HEK293 (cell line): ENCODE data around the gene VCL.

Experiments
- CTCF ChIA-PET: fragments of 350-600 bp; formaldehyde crosslinking; extraction: SDS; loops from one replicate; lab custom pipeline; 2021; ENCODE audit warnings: antibody characterized with exemption; lab: Yijun Ruan, JAX
- POLR2A ChIA-PET: fragments of 300-600 bp; formaldehyde crosslinking; extraction: SDS; loops from one replicate; lab custom pipeline; 2020; ENCODE audit warnings: antibody characterized with exemption, inconsistent platforms; lab: Yijun Ruan, JAX
- H3K27ac ChIP-seq: fragments of 200-500 bp; sonication (Bioruptor generic); 2 replicates; pipeline ENCODE4 v1.5.1; 2014; ENCODE audit warnings: low read depth, low read length, control low read depth, inconsistent platforms; ENCODE audit errors: extremely low read depth
- H3K36me3 ChIP-seq, 2 experiments: fragments of 200-500 bp in 1 of 2; sonication (Bioruptor generic) in 1 of 2; 1 replicate in 1 of 2; 2 replicates in 1 of 2; pipeline ENCODE4 v1.5.1; 2014 to 2017; ENCODE audit warnings: inconsistent platforms in 2 of 2, low read length in 2 of 2; ENCODE audit not compliant: control insufficient read depth in 2 of 2, insufficient read depth in 1 of 2
- H3K4me1 ChIP-seq: fragments of 200-500 bp; sonication (Bioruptor generic); 2 replicates; pipeline ENCODE4 v1.5.1; 2014; ENCODE audit warnings: mild to moderate bottlenecking, low read length, inconsistent platforms; ENCODE audit not compliant: control insufficient read depth, insufficient read depth
- H3K4me3 ChIP-seq: 2 replicates; pipeline ENCODE4 v1.5.1; 2011; ENCODE audit warnings: low read depth, mild to moderate bottlenecking, control low read depth, low read length, moderate library complexity
- H3K9me3 ChIP-seq: fragments of 200-500 bp; sonication (Bioruptor generic); 2 replicates; pipeline ENCODE4 v1.5.1; 2014; ENCODE audit warnings: low read depth, low read length, inconsistent platforms; ENCODE audit not compliant: control insufficient read depth, insufficient read depth
- AEBP2 ChIP-seq: fragments of 450-650 bp; formaldehyde crosslinking; IDR thresholded peaks from 2 replicates; pipeline ENCODE4 v1.5.1; 2016; ENCODE audit warnings: missing biosample characterization, missing genetic modification characterization, borderline replicate concordance
- CTCF ChIP-seq: fragments of 450-650 bp; formaldehyde crosslinking; IDR thresholded peaks from 2 replicates; pipeline ENCODE4 v1.5.1; 2016; ENCODE audit warnings: missing biosample characterization, missing genetic modification characterization
- EGR2 ChIP-seq: fragments of 450-650 bp; formaldehyde crosslinking; IDR thresholded peaks from 2 replicates; pipeline ENCODE4 v1.5.1; 2016; ENCODE audit warnings: low read depth, missing biosample characterization, missing genetic modification characterization
- GFI1B ChIP-seq: fragments of 450-650 bp; formaldehyde crosslinking; IDR thresholded peaks from 2 replicates; pipeline ENCODE4 v1.5.1; 2016; ENCODE audit warnings: missing biosample characterization, missing genetic modification characterization
- GLI2 ChIP-seq: fragments of 450-650 bp; formaldehyde crosslinking; IDR thresholded peaks from 2 replicates; pipeline ENCODE4; 2017; ENCODE audit warnings: missing biosample characterization, missing genetic modification characterization, low read depth, borderline replicate concordance
- MEIS1 ChIP-seq: sonication (generic); formaldehyde crosslinking; IDR thresholded peaks from 2 replicates; pipeline ENCODE4 v1.8.1; 2022; ENCODE audit warnings: missing genetic modification reagents, mild to moderate bottlenecking, borderline replicate concordance
- OSR2 ChIP-seq: fragments of 450-650 bp; formaldehyde crosslinking; IDR thresholded peaks from 2 replicates; pipeline ENCODE4 v1.5.1; 2016; ENCODE audit warnings: missing biosample characterization, missing genetic modification characterization
- SCRT1 ChIP-seq: fragments of 450-650 bp; formaldehyde crosslinking; IDR thresholded peaks from 2 replicates; pipeline ENCODE4 v1.5.1; 2016; ENCODE audit warnings: missing biosample characterization, missing genetic modification characterization, borderline replicate concordance
- SP3 ChIP-seq: fragments of 450-650 bp; formaldehyde crosslinking; IDR thresholded peaks from 2 replicates; pipeline ENCODE4 v1.5.1; 2016; ENCODE audit warnings: missing biosample characterization, missing genetic modification characterization
- ZFP37 ChIP-seq: fragments of 450-650 bp; formaldehyde crosslinking; IDR thresholded peaks from 2 replicates; pipeline ENCODE4 v1.5.1; 2016; ENCODE audit warnings: missing biosample characterization, missing genetic modification characterization
- ZFP41 ChIP-seq: fragments of 450-650 bp; formaldehyde crosslinking; IDR thresholded peaks from 2 replicates; pipeline ENCODE4 v1.5.1; 2016; ENCODE audit warnings: missing biosample characterization, missing genetic modification characterization, borderline replicate concordance
- ZNF140 ChIP-seq: fragments of 450-650 bp; formaldehyde crosslinking; IDR thresholded peaks from 2 replicates; pipeline ENCODE4 v1.5.1; 2016; ENCODE audit warnings: missing biosample characterization, missing genetic modification characterization
- ZNF157 ChIP-seq: fragments of 450-650 bp; formaldehyde crosslinking; IDR thresholded peaks from 2 replicates; pipeline ENCODE4 v1.5.1; 2016; ENCODE audit warnings: missing biosample characterization, missing genetic modification characterization
- ZNF169 ChIP-seq: fragments of 450-650 bp; formaldehyde crosslinking; IDR thresholded peaks from 2 replicates; pipeline ENCODE4 v1.5.1; 2016; ENCODE audit warnings: missing biosample characterization, missing genetic modification characterization
- ZNF221 ChIP-seq: fragments of 450-650 bp; formaldehyde crosslinking; IDR thresholded peaks from 2 replicates; pipeline ENCODE4 v1.5.1; 2017; ENCODE audit warnings: missing biosample characterization, missing genetic modification characterization, borderline replicate concordance
- ZNF23 ChIP-seq: fragments of 450-650 bp; formaldehyde crosslinking; IDR thresholded peaks from 2 replicates; pipeline ENCODE4 v1.5.1; 2016; ENCODE audit warnings: missing biosample characterization, missing genetic modification characterization, borderline replicate concordance
- ZNF335 ChIP-seq: fragments of 450-650 bp; formaldehyde crosslinking; conservative IDR thresholded peaks from 2 replicates; pipeline ENCODE4 v1.5.1; 2016; ENCODE audit warnings: missing biosample characterization, missing genetic modification characterization
- ZNF48 ChIP-seq: fragments of 450-650 bp; formaldehyde crosslinking; IDR thresholded peaks from 2 replicates; pipeline ENCODE4 v1.5.1; 2016; ENCODE audit warnings: missing biosample characterization, missing genetic modification characterization
- ZNF561 ChIP-seq: fragments of 450-650 bp; IDR thresholded peaks from 2 replicates; pipeline ENCODE4 v1.5.1; 2018; ENCODE audit warnings: missing biosample characterization, missing genetic modification characterization, borderline replicate concordance
- ZNF664 ChIP-seq: fragments of 450-650 bp; formaldehyde crosslinking; IDR thresholded peaks from 2 replicates; pipeline ENCODE4 v1.5.1; 2016; ENCODE audit warnings: missing biosample characterization, missing genetic modification characterization
- ZSCAN23 ChIP-seq: fragments of 450-650 bp; formaldehyde crosslinking; IDR thresholded peaks from 2 replicates; pipeline ENCODE4 v1.5.1; 2016; ENCODE audit warnings: missing biosample characterization, missing genetic modification characterization
- TF ChIP-seq, protein P1 (sequence below): fragments of 450-650 bp; formaldehyde crosslinking; IDR thresholded peaks from 2 replicates; pipeline ENCODE4 v1.5.1; 2016; ENCODE audit warnings: missing biosample characterization, missing genetic modification characterization
- TF ChIP-seq, protein P2 (sequence below): fragments of 450-650 bp; formaldehyde crosslinking; IDR thresholded peaks from 2 replicates; pipeline ENCODE4 v1.5.1; 2016; ENCODE audit warnings: missing biosample characterization, missing genetic modification characterization
- TF ChIP-seq, protein P3 (sequence below): fragments of 450-650 bp; formaldehyde crosslinking; IDR thresholded peaks from 2 replicates; pipeline ENCODE4 v1.5.1; 2017; ENCODE audit warnings: missing biosample characterization, missing genetic modification characterization

VCL gene

GRCh38 chr10:73998929-73999691 is 1.2 kb downstream of the VCL start (continued):
- TF ChIP-seq CTCF (tag by site-specific recombination), result peak; percentile 92
- no peak for TF ChIP-seq ZNF221
- no peak for TF ChIP-seq ZFP41
- no peak for TF ChIP-seq MEIS1 (CRISPR knock-in tag)
- no peak for TF ChIP-seq ZNF140 (tag by site-specific recombination)
- peak; percentile 93 for TF ChIP-seq ZNF335 (tag by site-specific recombination)
- peak; percentile 79; the same call in 1 of the 2 replicates for TF ChIP-seq ZNF561 (tag by site-specific recombination)
- TF ChIP-seq ZNF169 (tag by site-specific recombination), result no peak
- TF ChIP-seq ZNF48, result no peak
- TF ChIP-seq OSR2, result no peak
- TF ChIP-seq SCRT1 (tag by site-specific recombination), result peak; percentile 46; the same call in 1 of the 2 replicates
- no peak for TF ChIP-seq ZSCAN23 (tag by site-specific recombination)
- TF ChIP-seq EGR2 (tag by site-specific recombination), result 0 out of 2 replicates have a peak, but pooled peaks have one; percentile 50
- TF ChIP-seq ZNF23 (tag by site-specific recombination), result no peak
- no peak for TF ChIP-seq ZNF157 (tag by site-specific recombination)
- peak; percentile 73 for TF ChIP-seq SP3 (tag by site-specific recombination)
- TF ChIP-seq, protein P1, sequence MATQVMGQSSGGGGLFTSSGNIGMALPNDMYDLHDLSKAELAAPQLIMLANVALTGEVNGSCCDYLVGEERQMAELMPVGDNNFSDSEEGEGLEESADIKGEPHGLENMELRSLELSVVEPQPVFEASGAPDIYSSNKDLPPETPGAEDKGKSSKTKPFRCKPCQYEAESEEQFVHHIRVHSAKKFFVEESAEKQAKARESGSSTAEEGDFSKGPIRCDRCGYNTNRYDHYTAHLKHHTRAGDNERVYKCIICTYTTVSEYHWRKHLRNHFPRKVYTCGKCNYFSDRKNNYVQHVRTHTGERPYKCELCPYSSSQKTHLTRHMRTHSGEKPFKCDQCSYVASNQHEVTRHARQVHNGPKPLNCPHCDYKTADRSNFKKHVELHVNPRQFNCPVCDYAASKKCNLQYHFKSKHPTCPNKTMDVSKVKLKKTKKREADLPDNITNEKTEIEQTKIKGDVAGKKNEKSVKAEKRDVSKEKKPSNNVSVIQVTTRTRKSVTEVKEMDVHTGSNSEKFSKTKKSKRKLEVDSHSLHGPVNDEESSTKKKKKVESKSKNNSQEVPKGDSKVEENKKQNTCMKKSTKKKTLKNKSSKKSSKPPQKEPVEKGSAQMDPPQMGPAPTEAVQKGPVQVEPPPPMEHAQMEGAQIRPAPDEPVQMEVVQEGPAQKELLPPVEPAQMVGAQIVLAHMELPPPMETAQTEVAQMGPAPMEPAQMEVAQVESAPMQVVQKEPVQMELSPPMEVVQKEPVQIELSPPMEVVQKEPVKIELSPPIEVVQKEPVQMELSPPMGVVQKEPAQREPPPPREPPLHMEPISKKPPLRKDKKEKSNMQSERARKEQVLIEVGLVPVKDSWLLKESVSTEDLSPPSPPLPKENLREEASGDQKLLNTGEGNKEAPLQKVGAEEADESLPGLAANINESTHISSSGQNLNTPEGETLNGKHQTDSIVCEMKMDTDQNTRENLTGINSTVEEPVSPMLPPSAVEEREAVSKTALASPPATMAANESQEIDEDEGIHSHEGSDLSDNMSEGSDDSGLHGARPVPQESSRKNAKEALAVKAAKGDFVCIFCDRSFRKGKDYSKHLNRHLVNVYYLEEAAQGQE (tag by site-specific recombination), result no peak
- no peak for TF ChIP-seq GLI2 (tag by site-specific recombination)

DNA sequence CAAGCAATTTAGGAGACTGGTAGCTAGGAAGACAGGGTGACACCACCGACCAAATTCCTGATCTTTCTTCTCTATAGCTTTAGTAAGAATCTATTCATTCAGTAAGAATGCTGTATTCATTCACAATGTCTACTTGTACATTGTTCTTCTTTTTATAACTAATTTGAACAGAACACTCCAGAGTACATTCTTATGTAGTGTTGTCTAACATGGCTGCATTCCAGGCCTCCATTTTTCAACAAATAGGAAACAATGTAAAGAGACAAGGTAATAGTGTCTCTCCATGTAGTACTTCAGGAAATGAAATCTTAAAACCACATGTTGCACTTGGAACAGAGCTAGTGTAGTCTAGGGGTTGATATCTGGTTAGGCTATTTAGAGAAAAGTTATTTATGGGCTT is 1.8 kb downstream of the VCL start:
- H3K9me3 ChIP-seq, result no peaks in the 10 kb centered on the region
- peaks cover 4% of the 10 kb centered on the region; the same call in 1 of the 2 replicates for H3K4me1 ChIP-seq
- peak overlapping the region; percentile 83 for H3K27ac ChIP-seq
- ChIA-PET CTCF (interaction anchor here (0.6 to 2.1 kb wide), 21 partner anchors 9 to 120 kb away, joined by 3 to 11 read pairs (median 3); no protein-coding TSS in a partner anchor), POLR2A (interaction anchor here (0.6 to 3.7 kb wide), 14 partner anchors 10 to 112 kb away, joined by 3 to 22 read pairs (median 4); no protein-coding TSS in a partner anchor)
- peak overlapping the region; percentile 95 for H3K4me3 ChIP-seq
- peaks cover 0 to 4% of the 10 kb centered on the region in 2 experiments; a peak in 2 of 3 replicates for H3K36me3 ChIP-seq
- TF ChIP-seq ZNF664 (tag by site-specific recombination) (peak; percentile 93), ZFP37 (tag by site-specific recombination) (no peak), GFI1B (tag by site-specific recombination) (no peak), SCRT1 (tag by site-specific recombination) (peak; percentile 55; the same call in 1 of the 2 replicates), AEBP2 (tag by site-specific recombination) (no peak)
- TF ChIP-seq, protein P2, sequence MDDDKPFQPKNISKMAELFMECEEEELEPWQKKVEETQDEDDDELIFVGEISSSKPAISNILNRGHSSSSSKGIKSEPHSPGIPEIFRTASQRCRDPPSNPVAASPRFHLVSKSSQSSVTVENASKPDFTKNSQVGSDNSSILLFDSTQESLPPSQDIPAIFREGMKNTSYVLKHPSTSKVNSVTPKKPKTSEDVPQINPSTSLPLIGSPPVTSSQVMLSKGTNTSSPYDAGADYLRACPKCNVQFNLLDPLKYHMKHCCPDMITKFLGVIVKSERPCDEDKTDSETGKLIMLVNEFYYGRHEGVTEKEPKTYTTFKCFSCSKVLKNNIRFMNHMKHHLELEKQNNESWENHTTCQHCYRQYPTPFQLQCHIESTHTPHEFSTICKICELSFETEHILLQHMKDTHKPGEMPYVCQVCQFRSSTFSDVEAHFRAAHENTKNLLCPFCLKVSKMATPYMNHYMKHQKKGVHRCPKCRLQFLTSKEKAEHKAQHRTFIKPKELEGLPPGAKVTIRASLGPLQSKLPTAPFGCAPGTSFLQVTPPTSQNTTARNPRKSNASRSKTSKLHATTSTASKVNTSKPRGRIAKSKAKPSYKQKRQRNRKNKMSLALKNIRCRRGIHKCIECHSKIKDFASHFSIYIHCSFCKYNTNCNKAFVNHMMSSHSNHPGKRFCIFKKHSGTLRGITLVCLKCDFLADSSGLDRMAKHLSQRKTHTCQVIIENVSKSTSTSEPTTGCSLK, result no peak
- TF ChIP-seq, protein P3, sequence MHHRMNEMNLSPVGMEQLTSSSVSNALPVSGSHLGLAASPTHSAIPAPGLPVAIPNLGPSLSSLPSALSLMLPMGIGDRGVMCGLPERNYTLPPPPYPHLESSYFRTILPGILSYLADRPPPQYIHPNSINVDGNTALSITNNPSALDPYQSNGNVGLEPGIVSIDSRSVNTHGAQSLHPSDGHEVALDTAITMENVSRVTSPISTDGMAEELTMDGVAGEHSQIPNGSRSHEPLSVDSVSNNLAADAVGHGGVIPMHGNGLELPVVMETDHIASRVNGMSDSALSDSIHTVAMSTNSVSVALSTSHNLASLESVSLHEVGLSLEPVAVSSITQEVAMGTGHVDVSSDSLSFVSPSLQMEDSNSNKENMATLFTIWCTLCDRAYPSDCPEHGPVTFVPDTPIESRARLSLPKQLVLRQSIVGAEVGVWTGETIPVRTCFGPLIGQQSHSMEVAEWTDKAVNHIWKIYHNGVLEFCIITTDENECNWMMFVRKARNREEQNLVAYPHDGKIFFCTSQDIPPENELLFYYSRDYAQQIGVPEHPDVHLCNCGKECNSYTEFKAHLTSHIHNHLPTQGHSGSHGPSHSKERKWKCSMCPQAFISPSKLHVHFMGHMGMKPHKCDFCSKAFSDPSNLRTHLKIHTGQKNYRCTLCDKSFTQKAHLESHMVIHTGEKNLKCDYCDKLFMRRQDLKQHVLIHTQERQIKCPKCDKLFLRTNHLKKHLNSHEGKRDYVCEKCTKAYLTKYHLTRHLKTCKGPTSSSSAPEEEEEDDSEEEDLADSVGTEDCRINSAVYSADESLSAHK (tag by site-specific recombination), result no peak
